Astrocyte (in vitro differentiated cells and primary cell): ENCODE results near the gene GPATCH8. TPM values are rescaled to one million over a fixed set of nuclear protein-coding genes. Genes with fewer than 3 reads are reported as not detected.
A peak's percentile ranks its signal among the peaks of the same experiment; 100 is the strongest.

ENCODE experiments used
- DNase-seq: peaks from one replicate; pipeline ENCODE4 v3.0.0-alpha.2; 2010; ENCODE audit warnings: low read depth
- FAIRE-seq: peaks from 2 replicates; lab custom pipeline; 2011; peaks lifted over from hg19 to GRCh38; lab: Jason Lieb, UNC
- H2AFZ ChIP-seq: 2 replicates; pipeline ENCODE4 v1.6.0; 2012; ENCODE audit warnings: low read depth, low read length, inconsistent platforms
- H3K27ac ChIP-seq: 2 replicates; pipeline ENCODE4 v1.5.1; 2011; ENCODE audit warnings: low read depth, low read length, inconsistent platforms
- H3K27me3 ChIP-seq: 2 replicates; pipeline ENCODE4 v1.6.0; 2011; ENCODE audit warnings: low read length, inconsistent platforms; ENCODE audit not compliant: insufficient read depth
- H3K36me3 ChIP-seq: 2 replicates; pipeline ENCODE4 v1.5.1; 2011; ENCODE audit warnings: low read length, inconsistent platforms; ENCODE audit not compliant: insufficient read depth
- H3K4me1 ChIP-seq: 2 replicates; pipeline ENCODE4 v1.5.1; 2011; ENCODE audit warnings: low read length, inconsistent platforms; ENCODE audit not compliant: insufficient read depth
- H3K4me2 ChIP-seq: 2 replicates; pipeline ENCODE4 v1.6.0; 2012; ENCODE audit warnings: low read length, inconsistent platforms
- H3K4me3 ChIP-seq: 2 replicates; pipeline ENCODE4 v1.5.1; 2011; ENCODE audit warnings: low read depth, mild to moderate bottlenecking, low read length, inconsistent platforms; ENCODE audit not compliant: insufficient read depth
- H3K79me2 ChIP-seq: 2 replicates; pipeline ENCODE4 v1.6.0; 2012; ENCODE audit warnings: mild to moderate bottlenecking, low read length, inconsistent platforms; ENCODE audit not compliant: insufficient read depth
- H3K9ac ChIP-seq: 2 replicates; pipeline ENCODE4 v1.6.0; 2012; ENCODE audit warnings: mild to moderate bottlenecking, low read length, inconsistent platforms
- H3K9me3 ChIP-seq: 2 replicates; pipeline ENCODE4 v1.5.1; 2012; ENCODE audit warnings: low read depth, mild to moderate bottlenecking, low read length, inconsistent platforms; ENCODE audit not compliant: insufficient read depth
- H4K20me1 ChIP-seq: 2 replicates; pipeline ENCODE4 v1.6.0; 2012; ENCODE audit warnings: low read length, inconsistent platforms; ENCODE audit not compliant: insufficient read depth
- H3K27ac Mint-ChIP-seq: one replicate; pipeline ENCODE4 v1.8.0; 2021; ENCODE audit warnings: mild to moderate bottlenecking, mixed read lengths; ENCODE audit not compliant: unreplicated experiment
- H3K27me3 Mint-ChIP-seq: one replicate; pipeline ENCODE4 v1.8.0; 2021; ENCODE audit warnings: low read depth, mixed read lengths; ENCODE audit not compliant: unreplicated experiment
- H3K36me3 Mint-ChIP-seq: one replicate; pipeline ENCODE4 v1.8.0; 2021; ENCODE audit warnings: low read depth, mixed read lengths; ENCODE audit not compliant: unreplicated experiment
- H3K4me1 Mint-ChIP-seq: one replicate; pipeline ENCODE4 v1.8.0; 2021; ENCODE audit warnings: low read depth, mixed read lengths; ENCODE audit not compliant: unreplicated experiment
- H3K4me3 Mint-ChIP-seq: one replicate; pipeline ENCODE4 v1.8.0; 2021; ENCODE audit warnings: mild to moderate bottlenecking, moderate library complexity, mixed read lengths; ENCODE audit not compliant: unreplicated experiment
- H3K9me3 Mint-ChIP-seq: one replicate; pipeline ENCODE4 v1.8.0; 2021; ENCODE audit warnings: mild to moderate bottlenecking, mixed read lengths; ENCODE audit not compliant: unreplicated experiment
- EZH2 ChIP-seq: IDR thresholded peaks from 2 replicates; pipeline ENCODE4 v1.6.1; 2012; ENCODE audit warnings: mild to moderate bottlenecking, low read length, inconsistent platforms; ENCODE audit not compliant: insufficient read depth
- total RNA-seq: library from RNA; stranded (reverse); gene quantifications from 2 replicates; pipeline ENCODE4 v1.2.1, GENCODE V29; 2021
- TF ChIP-seq, protein P1 (sequence below): IDR thresholded peaks from 2 replicates; pipeline ENCODE4 v1.5.1; 2011; ENCODE audit warnings: low read depth, mild to moderate bottlenecking, inconsistent platforms, low read length, moderate library complexity; ENCODE audit not compliant: insufficient read depth

Gene GPATCH8
- total RNA-seq, 1 donor from 2014 or later = 43.3 TPM

GRCh38 chr17:44351464-44351863 lies 151.7 kb downstream of the GPATCH8 start:
- Mint-ChIP-seq H3K4me3 (no peak overlapping the region), H3K4me1 (no peaks in the 10 kb centered on the region), H3K36me3 (peaks cover 15% of the 10 kb centered on the region), H3K27me3 (peaks cover 5% of the 10 kb centered on the region), H3K9me3 (no peaks in the 10 kb centered on the region), H3K27ac (no peak overlapping the region)
- Histone ChIP-seq H3K4me1 (no peaks in the 10 kb centered on the region), H4K20me1 (peaks cover 56% of the 10 kb centered on the region), H3K27me3 (no peaks in the 10 kb centered on the region), H2AFZ (no peak overlapping the region), H3K9ac (no peak overlapping the region), H3K27ac (no peak overlapping the region), H3K4me3 (no peak overlapping the region), H3K9me3 (no peaks in the 10 kb centered on the region), H3K36me3 (no peaks in the 10 kb centered on the region), H3K4me2 (no peak overlapping the region), H3K79me2 (peaks cover under 1% of the 10 kb centered on the region)
- TF ChIP-seq EZH2 = no peak
- TF ChIP-seq, protein P1, sequence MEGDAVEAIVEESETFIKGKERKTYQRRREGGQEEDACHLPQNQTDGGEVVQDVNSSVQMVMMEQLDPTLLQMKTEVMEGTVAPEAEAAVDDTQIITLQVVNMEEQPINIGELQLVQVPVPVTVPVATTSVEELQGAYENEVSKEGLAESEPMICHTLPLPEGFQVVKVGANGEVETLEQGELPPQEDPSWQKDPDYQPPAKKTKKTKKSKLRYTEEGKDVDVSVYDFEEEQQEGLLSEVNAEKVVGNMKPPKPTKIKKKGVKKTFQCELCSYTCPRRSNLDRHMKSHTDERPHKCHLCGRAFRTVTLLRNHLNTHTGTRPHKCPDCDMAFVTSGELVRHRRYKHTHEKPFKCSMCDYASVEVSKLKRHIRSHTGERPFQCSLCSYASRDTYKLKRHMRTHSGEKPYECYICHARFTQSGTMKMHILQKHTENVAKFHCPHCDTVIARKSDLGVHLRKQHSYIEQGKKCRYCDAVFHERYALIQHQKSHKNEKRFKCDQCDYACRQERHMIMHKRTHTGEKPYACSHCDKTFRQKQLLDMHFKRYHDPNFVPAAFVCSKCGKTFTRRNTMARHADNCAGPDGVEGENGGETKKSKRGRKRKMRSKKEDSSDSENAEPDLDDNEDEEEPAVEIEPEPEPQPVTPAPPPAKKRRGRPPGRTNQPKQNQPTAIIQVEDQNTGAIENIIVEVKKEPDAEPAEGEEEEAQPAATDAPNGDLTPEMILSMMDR = no peak
- FAIRE-seq (no peak), DNase-seq (no peak)

DNA sequence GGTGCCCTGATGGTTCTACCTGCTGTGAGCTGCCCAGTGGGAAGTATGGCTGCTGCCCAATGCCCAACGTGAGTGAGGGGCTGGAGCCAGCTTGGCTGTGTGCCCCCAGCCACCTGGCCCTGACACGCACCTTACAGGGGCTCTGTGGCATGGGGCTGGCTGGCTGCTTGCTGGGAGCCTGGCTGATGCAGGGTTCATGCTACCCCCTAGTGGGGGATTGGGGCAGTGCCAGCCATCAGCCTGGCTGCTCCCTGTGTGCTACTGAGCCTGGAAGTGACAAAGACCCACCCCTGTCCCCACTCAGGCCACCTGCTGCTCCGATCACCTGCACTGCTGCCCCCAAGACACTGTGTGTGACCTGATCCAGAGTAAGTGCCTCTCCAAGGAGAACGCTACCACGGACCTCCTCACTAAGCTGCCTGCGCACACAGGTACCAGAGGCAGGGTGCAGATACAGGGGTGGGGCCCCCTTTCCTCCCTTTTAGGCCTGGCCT lies 152.4 kb downstream of the GPATCH8 start:
- Mint-ChIP-seq H3K4me1 (peaks cover 2% of the 10 kb centered on the region), H3K27me3 (peaks cover 5% of the 10 kb centered on the region), H3K27ac (no peak overlapping the region), H3K36me3 (peaks cover 15% of the 10 kb centered on the region), H3K4me3 (no peak overlapping the region), H3K9me3 (no peaks in the 10 kb centered on the region)
- Histone ChIP-seq H3K27me3 (no peaks in the 10 kb centered on the region), H4K20me1 (peaks cover 62% of the 10 kb centered on the region), H3K79me2 (peaks cover 7% of the 10 kb centered on the region), H3K36me3 (no peaks in the 10 kb centered on the region), H3K4me3 (no peak overlapping the region), H3K9me3 (no peaks in the 10 kb centered on the region), H2AFZ (no peak overlapping the region), H3K4me1 (no peaks in the 10 kb centered on the region), H3K4me2 (no peak overlapping the region), H3K27ac (no peak overlapping the region), H3K9ac (no peak overlapping the region)
- peak; percentile 18 for DNase-seq
- no peak for FAIRE-seq
- TF ChIP-seq, protein P1 = peak; percentile 57
- TF ChIP-seq EZH2 = no peak

GRCh38 chr17:44349553-44350070 lies 153.6 kb downstream of the GPATCH8 start:
- Mint-ChIP-seq H3K4me3 (no peak overlapping the region), H3K4me1 (peaks cover 2% of the 10 kb centered on the region), H3K9me3 (no peaks in the 10 kb centered on the region), H3K27ac (no peak overlapping the region), H3K36me3 (peaks cover 10% of the 10 kb centered on the region), H3K27me3 (peaks cover 5% of the 10 kb centered on the region)
- Histone ChIP-seq H3K36me3 (no peaks in the 10 kb centered on the region), H2AFZ (no peak overlapping the region), H3K27me3 (no peaks in the 10 kb centered on the region), H4K20me1 (peaks cover 61% of the 10 kb centered on the region), H3K27ac (no peak overlapping the region), H3K9ac (no peak overlapping the region), H3K9me3 (no peaks in the 10 kb centered on the region), H3K79me2 (peaks cover 13% of the 10 kb centered on the region), H3K4me1 (no peaks in the 10 kb centered on the region), H3K4me3 (no peak overlapping the region), H3K4me2 (no peak overlapping the region)
- TF ChIP-seq, protein P1 = no peak
- TF ChIP-seq EZH2 = no peak
- FAIRE-seq (no peak), DNase-seq (no peak)
